Liver (tissue), 9 donors: ENCODE data around the gene MEIS1. TPM values are rescaled to one million over a fixed set of nuclear protein-coding genes. Genes with fewer than 3 reads are reported as not detected.

Experiments
- DNase-seq: peaks from one replicate; pipeline ENCODE4 v3.0.0-alpha.2; 2017; ENCODE audit warnings: low spot score
- H3K27ac ChIP-seq, 2 donors: one replicate each; pipeline ENCODE4 v1.7.0; 2013; ENCODE audit warnings: inconsistent platforms in 2 of 2, low read length in 2 of 2, control low read depth in 1 of 2, low read depth in 1 of 2, mild to moderate bottlenecking in 1 of 2
- H3K27me3 ChIP-seq, 4 donors: one replicate each; pipeline versions ENCODE4 v1.6.1 to v1.7.0; 2013; ENCODE audit warnings: low read length in 3 of 4, inconsistent platforms in 1 of 4, mild to moderate bottlenecking in 1 of 4, moderate library complexity in 1 of 4; ENCODE audit not compliant: control insufficient read depth in 4 of 4, insufficient read depth in 4 of 4
- H3K36me3 ChIP-seq, 4 donors: one replicate each; pipeline versions ENCODE4 v1.6.1 to v1.7.0; 2013; ENCODE audit warnings: low read length in 3 of 4, mild to moderate bottlenecking in 3 of 4, low read depth in 1 of 4, moderate library complexity in 1 of 4; ENCODE audit not compliant: control insufficient read depth in 4 of 4, insufficient read depth in 3 of 4
- H3K4me1 ChIP-seq, 4 donors: one replicate each; pipeline versions ENCODE4 v1.6.1 to v1.7.0; 2013; ENCODE audit warnings: low read length in 3 of 4, mild to moderate bottlenecking in 3 of 4, moderate library complexity in 1 of 4; ENCODE audit not compliant: control insufficient read depth in 4 of 4, insufficient read depth in 4 of 4
- H3K4me3 ChIP-seq, 3 donors: one replicate each; pipeline versions ENCODE4 v1.6.1 to v1.7.0; 2013; ENCODE audit warnings: low read length in 3 of 3, control low read depth in 1 of 3, low read depth in 1 of 3, mild to moderate bottlenecking in 1 of 3
- H3K9ac ChIP-seq, 2 donors: one replicate each; pipeline ENCODE4 v1.7.0; 2013; ENCODE audit warnings: low read length in 2 of 2, mild to moderate bottlenecking in 2 of 2, moderate library complexity in 2 of 2, control low read depth in 1 of 2, low read depth in 1 of 2
- H3K9me3 ChIP-seq, 4 donors: one replicate each; pipeline versions ENCODE4 v1.6.1 to v1.7.0; 2013; ENCODE audit warnings: low read length in 3 of 4; ENCODE audit not compliant: control insufficient read depth in 4 of 4
- ATF3 ChIP-seq: IDR thresholded peaks from 2 replicates; pipeline ENCODE4 v1.6.1; 2016; ENCODE audit warnings: antibody characterized with exemption
- CTCF ChIP-seq: fragments of 150-350 bp; IDR thresholded peaks from 2 replicates; pipeline ENCODE4 v1.5.1; 2017; ENCODE audit warnings: improper control_type of control experiment, low read depth, low read length; ENCODE audit not compliant: missing input control
- EGR1 ChIP-seq, 2 donors: IDR thresholded peaks; 2 replicates each; pipeline ENCODE4 v1.6.1; 2016 to 2018; ENCODE audit warnings: antibody characterized with exemption in 2 of 2, low read depth in 2 of 2
- FOXA1 ChIP-seq: IDR thresholded peaks from 2 replicates; pipeline ENCODE4 v1.6.1; 2016; ENCODE audit warnings: antibody characterized with exemption
- FOXA2 ChIP-seq: IDR thresholded peaks from 2 replicates; pipeline ENCODE4 v1.6.1; 2016; ENCODE audit warnings: antibody characterized with exemption
- JUND ChIP-seq, 2 donors: IDR thresholded peaks; 2 replicates each; pipeline ENCODE4 v1.6.1; 2016; ENCODE audit warnings: antibody characterized with exemption in 2 of 2
- MAX ChIP-seq: IDR thresholded peaks from 2 replicates; pipeline ENCODE4 v1.6.1; 2016; ENCODE audit warnings: antibody characterized with exemption
- NR2F2 ChIP-seq: IDR thresholded peaks from 2 replicates; pipeline ENCODE4 v1.6.1; 2016; ENCODE audit warnings: antibody characterized with exemption
- RAD21 ChIP-seq, 2 donors: IDR thresholded peaks; 2 replicates each; pipeline ENCODE4 v1.6.1; 2016; ENCODE audit warnings: antibody characterized with exemption in 2 of 2, mild to moderate bottlenecking in 2 of 2
- REST ChIP-seq: IDR thresholded peaks from 2 replicates; pipeline ENCODE4 v1.6.1; 2016; ENCODE audit warnings: antibody characterized with exemption, mild to moderate bottlenecking
- RXRA ChIP-seq, 2 donors: IDR thresholded peaks; 2 replicates each; pipeline ENCODE4 v1.6.1; 2017 to 2018; ENCODE audit warnings: antibody characterized with exemption in 2 of 2, mild to moderate bottlenecking in 1 of 2
- SP1 ChIP-seq: IDR thresholded peaks from 2 replicates; pipeline ENCODE4 v1.6.1; 2018; ENCODE audit warnings: antibody characterized with exemption, mild to moderate bottlenecking
- YY1 ChIP-seq: IDR thresholded peaks from 2 replicates; pipeline ENCODE4 v1.6.1; 2016; ENCODE audit warnings: antibody characterized with exemption, mild to moderate bottlenecking
- ZBTB33 ChIP-seq: IDR thresholded peaks from 2 replicates; pipeline ENCODE4 v1.6.1; 2016; ENCODE audit warnings: antibody characterized with exemption
- WGBS: extraction: QIAGEN DNeasy Blood & Tissue Kit; methylation state at CpG from one replicate; pipeline ENCODE4 v1.1.7; 2013; 5-methylcytosine and 5-hydroxymethylcytosine counted together
- polyA plus RNA-seq, 2 donors: library from polyadenylated mRNA; stranded (reverse) in 1 of 2; unstranded in 1 of 2; fragments of 200-250 nt in 1 of 2; fragments of >200 nt in 1 of 2; fragmentation: Nextera tagmentation in 1 of 2; extraction: Ambion mirVana in 1 of 2; gene quantifications; one replicate each; pipeline versions ENCODE4 v1.2.1 to v1.2.3, GENCODE V29; 2013 to 2015
- total RNA-seq, 2 donors: library from RNA; depleted of rRNA; stranded (reverse); fragments of >200 nt; gene quantifications; one replicate each; pipeline ENCODE4 v1.2.3, GENCODE V29; 2014
- donor health status: healthy.
- donor health status: healthy.
- donor health status: healthy.
- donor health status: healthy.
- donor health status: healthy.

Gene MEIS1
- total and polyA plus RNA-seq, 4 donors: 1.6 to 8.6 (median 5.5) TPM

- 77% methylated on average over 2 of the region's 2 CpGs for WGBS
- no peaks in the 10 kb centered on the region for H3K27me3 ChIP-seq
- H3K9ac ChIP-seq: no peak overlapping the region
- no peaks in the 10 kb centered on the region for H3K4me1 ChIP-seq
- peaks cover 0 to 8% (median 0%) of the 10 kb centered on the region in 4 donors for H3K36me3 ChIP-seq
- no peak for DNase-seq
- H3K4me3 ChIP-seq: no peak overlapping the region
- TF ChIP-seq RXRA (IDR thresholded peaks at IDR 0.05) (no peak), ZBTB33 (no peak), FOXA1 (no peak)
- no peak overlapping the region for H3K27ac ChIP-seq
- H3K9me3 ChIP-seq: no peaks in the 10 kb centered on the region
Observed at GRCh38 chr2:66447677-66448076, 12.8 kb downstream of the MEIS1 start.

GRCh38 chr2:66448136-66448991 is 13.4 kb downstream of the MEIS1 start:
- no peak overlapping the region for H3K27ac ChIP-seq
- H3K4me1 ChIP-seq: no peaks in the 10 kb centered on the region
- H3K9me3 ChIP-seq: no peaks in the 10 kb centered on the region
- TF ChIP-seq MAX (no peak), ZBTB33 (no peak), REST (no peak), CTCF (no peak), EGR1 (IDR thresholded peaks at IDR 0.05; ENCODE audit: low read depth in 2 of 2) (no peak), RXRA (IDR thresholded peaks at IDR 0.05) (no peak), FOXA1 (no peak), YY1 (no peak), RAD21 (IDR thresholded peaks at IDR 0.05) (no peak), ATF3 (no peak), SP1 (no peak), JUND (IDR thresholded peaks at IDR 0.05) (no peak), NR2F2 (no peak), FOXA2 (no peak)
- no peak overlapping the region for H3K4me3 ChIP-seq
- 82% methylated on average over 3 of the region's 3 CpGs for WGBS
- DNase-seq: no peak
- H3K27me3 ChIP-seq: no peaks in the 10 kb centered on the region
- H3K9ac ChIP-seq: no peak overlapping the region
- H3K36me3 ChIP-seq: peaks cover 0 to 6% (median 0%) of the 10 kb centered on the region in 4 donors
